Occipital lobe (tissue), 2 donors: Measurements from ENCODE around the gene LAD1. TPM values are rescaled to one million over a fixed set of nuclear protein-coding genes. Genes with fewer than 3 reads are reported as not detected.
A peak's percentile ranks its signal among the peaks of the same experiment; 100 is the strongest.

Experiments
- DNase-seq: peaks from one replicate; lab custom pipeline; 2025; lab: John Stamatoyannopoulos, UW
- total RNA-seq: library from RNA; depleted of rRNA; stranded (reverse); fragments of >200 nt; gene quantifications from one replicate; pipeline ENCODE4 v1.2.3, GENCODE V29; 2014

The LAD1 gene, protein sequence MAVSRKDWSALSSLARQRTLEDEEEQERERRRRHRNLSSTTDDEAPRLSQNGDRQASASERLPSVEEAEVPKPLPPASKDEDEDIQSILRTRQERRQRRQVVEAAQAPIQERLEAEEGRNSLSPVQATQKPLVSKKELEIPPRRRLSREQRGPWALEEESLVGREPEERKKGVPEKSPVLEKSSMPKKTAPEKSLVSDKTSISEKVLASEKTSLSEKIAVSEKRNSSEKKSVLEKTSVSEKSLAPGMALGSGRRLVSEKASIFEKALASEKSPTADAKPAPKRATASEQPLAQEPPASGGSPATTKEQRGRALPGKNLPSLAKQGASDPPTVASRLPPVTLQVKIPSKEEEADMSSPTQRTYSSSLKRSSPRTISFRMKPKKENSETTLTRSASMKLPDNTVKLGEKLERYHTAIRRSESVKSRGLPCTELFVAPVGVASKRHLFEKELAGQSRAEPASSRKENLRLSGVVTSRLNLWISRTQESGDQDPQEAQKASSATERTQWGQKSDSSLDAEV
- not detected for total RNA-seq

DNA sequence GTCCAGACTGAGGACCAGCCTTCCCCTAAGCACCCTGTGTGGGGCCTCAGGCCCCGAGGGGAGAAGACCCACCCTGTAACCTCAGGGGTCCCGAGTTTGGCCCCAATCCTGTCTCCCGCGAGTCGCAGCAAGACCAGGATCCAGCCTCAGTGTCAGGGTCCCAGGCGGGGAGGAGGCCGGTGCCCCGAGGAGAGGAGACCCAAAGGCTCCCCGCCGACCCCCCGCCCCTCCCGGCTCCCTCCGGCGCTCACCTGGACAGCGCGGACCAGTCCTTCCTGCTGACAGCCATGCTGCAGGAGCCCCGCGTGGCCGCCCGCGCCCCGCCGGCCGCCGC lies at the start of gene LAD1:
Gene LAD1, minus strand, starts transcription at position 307 of the 334 bp plus-strand sequence. Its CDS starts 18 bp downstream, at position 289.
- DNase-seq: no peak

DNA sequence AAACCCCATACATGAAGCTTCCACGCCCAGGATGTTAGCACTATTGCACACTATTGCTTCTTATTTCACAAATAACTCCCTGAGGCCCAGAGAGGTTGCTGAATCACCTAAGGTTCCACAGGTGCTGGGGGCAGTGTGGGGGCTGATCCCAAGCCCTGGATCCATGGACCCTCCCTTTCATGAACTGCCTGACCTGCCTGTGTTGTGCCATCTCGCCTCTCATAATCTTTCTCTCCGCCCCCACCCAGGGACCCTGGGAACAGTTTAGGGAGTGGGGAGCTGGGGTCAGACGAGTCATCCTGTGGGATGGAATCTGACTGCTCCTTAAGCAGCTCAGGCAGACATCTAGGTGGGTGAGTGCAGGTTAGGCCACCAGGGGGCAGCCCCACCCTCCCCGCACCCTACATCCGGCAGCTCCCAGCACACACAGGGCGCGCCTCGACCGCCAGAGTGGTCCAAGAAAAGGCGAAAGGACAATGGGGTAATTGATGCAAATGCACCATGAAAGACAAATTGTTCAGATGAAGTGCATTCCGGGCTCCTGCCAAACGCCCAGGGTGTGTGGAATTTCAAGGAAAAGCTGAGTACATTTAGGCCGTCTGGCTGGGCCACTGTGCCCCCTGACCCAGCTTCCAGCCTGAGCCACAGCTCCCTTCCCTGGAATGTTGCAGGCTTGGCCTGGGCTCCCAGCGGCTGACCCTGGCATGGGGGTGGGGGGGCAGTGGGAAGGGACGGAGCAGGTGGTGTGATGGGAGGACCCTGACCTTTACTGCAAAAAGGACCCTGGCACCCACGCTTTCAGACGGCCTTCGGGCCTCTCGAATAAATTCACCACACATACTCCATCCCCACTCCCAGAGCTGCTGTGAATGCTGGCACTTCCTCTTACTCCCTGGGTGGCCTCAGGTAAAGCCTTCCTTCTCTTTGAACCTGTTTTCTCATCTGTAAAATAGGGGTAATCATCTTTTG lies 49.1 kb upstream of the LAD1 start:
- peak; percentile 68 for DNase-seq

DNA sequence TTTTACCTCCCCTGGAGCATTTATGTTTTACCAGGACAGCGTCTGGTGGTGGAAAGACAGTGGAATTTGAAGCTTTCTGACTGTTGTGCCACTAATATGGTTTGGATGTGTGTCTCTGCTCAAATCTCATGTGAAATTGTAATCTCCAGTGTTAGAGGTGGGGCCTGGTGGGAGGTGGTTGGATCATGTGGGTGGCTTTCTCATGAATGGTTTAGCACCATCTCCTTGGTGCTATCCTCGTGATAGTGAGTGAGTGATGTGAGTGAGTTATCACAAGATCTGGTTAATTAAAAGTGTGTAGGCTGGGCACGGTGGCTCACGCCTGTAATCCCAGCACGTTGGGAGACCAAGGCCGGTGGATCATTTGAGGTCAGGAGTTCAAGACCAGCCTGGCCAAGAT lies 46.2 kb upstream of the LAD1 start:
- no peak for DNase-seq

DNA sequence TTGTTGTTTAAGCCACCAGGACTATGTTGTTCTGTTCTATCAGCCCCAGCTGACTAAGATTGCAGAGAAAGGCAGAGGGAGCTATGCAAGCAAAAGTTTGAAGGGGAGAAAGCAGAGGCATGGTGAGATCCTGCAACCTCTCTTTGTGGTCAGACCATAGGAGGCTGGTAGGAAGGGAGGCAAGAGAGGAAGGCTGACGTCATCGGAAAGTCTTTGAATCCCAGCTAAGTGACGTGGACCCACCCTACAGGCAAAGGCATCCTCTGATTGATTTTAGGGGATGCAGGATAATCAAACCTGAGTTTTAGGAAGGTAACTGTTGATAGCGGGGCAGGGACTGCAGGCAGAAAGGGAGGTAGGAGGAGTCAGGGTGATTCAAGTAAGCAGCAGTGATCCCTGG lies 45.7 kb upstream of the LAD1 start:
- DNase-seq: no peak

DNA sequence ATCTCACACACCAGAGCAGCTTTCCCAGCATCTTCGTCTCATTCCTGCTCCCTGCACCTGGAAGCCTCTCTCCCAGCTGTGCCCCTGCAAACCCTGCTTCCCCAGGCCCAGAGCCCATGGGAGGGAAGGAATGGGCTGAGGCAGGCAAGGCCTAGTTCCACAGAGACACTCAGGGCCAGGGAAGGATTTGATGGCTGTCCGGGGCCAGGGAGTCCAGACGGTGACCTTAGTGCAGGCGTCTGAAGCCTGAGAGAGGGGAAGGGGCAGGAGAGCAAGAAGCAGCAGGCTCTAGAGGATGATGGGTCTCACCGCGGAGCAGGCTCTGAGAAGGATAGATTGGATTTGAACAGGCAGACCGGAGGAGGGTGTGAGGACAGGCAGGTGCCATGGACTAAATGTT lies 44.6 kb upstream of the LAD1 start:
- no peak for DNase-seq

DNA sequence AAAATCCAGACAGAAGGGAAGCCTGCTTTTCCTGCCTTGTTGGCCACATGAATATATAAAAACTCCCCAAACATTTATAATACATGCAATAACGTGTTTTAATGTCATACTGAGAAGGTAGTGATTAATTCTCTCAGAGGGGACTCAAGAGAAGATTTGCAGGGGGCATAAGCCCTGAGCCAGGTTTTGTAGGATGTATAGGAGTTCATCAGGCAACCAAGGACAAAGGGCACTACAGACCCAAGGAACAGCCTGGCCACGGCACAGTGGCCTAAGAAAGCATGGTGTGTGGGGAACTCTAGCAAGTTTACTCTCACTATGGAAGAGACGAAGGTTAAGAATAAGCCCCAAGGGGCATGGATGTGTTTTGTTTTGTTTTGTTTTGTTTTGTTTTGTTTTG lies 37.8 kb upstream of the LAD1 start:
- no peak for DNase-seq

DNA sequence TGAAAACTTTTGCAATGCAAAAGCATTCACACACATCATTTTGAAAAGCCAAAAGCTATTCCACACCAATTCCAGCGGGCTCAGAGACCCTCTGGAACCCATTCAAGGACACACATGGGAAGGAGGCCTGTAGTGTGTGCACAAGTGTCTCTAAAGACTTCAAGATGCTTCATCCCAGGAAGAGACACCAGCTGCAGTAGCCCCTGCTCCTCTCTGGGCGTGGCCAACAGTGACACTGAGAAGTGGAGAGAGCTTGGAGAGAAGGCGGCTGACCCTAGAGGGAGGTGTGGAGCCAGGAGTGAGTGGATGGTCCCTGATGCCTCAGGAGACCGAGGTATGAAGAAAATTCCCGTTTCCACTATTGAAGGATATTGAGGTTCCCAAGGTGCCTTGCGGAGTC lies 37.3 kb upstream of the LAD1 start:
- DNase-seq: no peak

DNA sequence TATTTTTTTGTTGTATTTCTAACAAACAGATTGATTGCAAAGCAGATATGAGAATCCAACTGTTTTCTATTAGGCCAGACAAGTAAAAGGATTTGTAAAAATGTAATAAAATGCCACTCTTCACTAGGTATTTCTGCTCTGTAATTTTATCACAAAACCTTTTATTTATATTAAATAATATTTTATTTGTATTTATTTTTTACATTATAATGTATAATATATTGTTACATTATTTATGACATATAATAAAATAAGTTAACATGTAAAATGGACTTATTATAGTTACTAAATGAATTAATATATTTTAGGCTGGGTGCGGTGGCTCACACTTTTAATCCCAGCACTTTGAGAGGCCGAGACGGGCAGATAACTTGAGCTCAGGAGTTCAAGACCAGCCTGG lies 35.1 kb upstream of the LAD1 start:
- no peak for DNase-seq

DNA sequence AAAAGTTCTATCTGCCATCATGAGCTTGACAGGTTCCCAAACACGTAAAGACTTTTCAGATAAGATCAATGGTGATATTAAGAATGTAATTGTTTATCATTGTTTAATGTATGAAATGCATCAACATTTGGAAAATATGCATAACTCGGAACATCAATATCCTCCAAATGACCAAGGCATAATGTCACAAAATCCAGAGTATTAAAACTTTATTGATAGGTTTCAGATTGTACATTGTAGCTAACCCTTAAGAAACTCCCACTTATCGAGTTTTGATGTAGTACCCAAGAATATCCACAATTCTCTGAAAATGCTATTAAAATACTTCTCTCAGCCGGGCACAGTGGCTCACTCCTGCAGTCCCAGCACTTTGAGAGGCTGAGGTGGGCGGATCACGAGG lies 34.5 kb upstream of the LAD1 start:
- DNase-seq: no peak

DNA sequence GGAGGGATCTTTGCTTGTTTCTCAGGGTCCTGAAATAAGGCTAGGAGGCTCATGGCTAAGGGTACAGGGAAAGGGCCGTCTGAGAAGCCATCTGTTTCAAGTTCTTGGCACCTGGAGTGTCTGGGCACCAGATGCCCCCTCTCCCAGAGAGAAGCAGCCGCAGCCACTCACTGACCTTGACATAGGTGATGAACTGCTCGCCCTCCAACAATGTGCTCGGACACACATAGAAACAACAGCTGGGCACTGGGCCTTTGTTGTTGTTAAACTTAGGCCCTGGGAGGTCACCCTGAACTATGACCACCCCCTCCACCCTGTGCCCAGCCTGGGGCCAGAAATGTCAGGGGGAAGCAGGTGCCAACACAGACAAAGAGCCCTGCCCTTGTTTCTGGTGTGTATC lies 31.7 kb upstream of the LAD1 start:
- no peak for DNase-seq

DNA sequence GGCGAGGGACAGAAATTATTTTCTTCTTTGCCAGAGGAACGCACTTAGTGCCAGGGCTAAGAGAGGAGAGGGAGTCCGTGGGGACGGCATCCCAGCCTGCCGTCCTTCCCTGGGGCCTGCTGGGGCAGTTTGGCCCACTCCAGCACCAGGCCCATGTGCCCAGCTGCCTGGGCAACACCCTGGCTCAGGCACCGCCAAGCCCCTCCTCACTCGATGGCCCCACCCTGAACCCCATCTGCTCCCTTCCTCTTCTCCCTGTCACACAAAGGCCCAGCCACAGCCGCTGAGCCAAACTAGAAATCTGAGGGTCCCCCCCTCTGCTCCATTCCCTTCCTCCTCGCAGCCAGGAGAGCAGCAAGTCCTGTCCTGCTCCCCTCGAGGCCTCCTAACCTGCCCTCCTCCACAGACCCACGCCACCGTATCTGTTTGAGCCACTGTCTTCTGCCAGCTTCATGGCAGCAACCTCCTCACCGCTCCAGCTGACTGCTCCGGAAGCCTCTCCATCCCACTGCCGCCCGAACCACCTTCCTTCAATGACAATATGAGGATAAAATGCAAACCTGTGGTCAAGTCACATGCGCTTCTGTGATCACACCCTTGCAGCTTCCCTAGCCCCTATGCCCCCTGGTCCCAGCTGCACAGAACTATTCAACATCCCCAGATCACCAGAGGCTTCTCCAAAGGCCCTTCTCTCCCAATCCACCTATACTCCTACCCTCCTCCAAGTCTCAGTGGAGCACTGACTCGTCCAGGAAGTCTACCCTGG lies 30.8 kb upstream of the LAD1 start:
- no peak for DNase-seq

DNA sequence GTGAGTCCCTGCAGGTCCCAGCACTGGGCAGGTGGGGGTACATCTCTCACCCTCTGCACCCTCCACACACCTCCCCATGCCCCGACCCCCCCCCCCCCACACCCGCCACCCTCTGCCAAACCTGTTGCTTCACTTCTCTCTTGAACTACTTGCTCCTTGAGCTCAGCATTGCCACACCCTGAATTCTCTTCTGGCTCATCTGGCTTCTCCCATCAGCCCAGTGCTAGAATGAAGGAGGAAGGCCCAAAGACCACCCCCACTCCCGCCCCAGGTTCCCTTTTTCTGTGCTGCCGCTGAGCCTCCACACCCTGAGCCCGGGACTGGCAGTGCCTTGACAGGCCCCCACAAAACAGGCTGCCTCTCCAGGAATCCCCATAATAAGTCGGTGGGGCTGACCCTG lies 28.8 kb upstream of the LAD1 start:
- no peak for DNase-seq

DNA sequence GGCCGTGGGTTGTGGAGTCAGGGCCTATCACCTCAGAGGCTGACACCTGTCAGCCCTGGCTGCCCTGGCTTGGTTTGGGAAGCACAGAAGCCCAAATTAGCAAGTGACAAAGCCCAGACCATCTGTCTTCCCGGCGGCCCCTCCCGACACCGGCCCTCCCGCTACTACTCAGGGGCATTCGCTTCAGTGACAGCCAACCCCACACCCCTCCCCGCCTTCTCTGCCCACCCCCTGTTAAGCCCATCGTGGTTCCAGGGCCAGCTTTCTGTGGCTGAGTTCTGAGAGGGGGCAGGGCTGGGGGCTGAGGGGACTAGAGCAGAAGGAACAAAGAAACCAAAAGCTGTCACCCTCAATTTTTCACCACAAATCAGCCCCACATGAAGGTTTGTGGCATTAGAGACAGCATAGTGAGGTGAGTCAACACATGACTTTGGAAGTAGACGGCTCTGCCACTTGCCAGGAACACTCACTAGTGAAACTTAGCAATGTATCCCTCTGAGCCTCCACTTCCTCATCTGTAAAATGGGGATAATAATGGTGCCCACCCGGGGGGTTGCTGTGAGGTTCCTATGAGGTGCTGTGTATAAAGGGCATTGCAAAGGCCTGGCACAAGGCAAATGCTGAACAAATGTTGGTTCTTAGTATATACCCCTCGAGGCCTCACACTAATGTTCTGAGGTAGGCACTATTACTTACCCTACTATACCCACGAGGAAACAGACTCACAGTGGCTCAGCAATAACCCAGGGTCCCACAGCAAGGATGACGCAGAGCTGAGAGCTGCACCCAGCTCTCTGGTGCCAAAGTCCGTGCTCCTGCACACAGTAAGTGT lies 27.6 kb upstream of the LAD1 start:
- no peak for DNase-seq

DNA sequence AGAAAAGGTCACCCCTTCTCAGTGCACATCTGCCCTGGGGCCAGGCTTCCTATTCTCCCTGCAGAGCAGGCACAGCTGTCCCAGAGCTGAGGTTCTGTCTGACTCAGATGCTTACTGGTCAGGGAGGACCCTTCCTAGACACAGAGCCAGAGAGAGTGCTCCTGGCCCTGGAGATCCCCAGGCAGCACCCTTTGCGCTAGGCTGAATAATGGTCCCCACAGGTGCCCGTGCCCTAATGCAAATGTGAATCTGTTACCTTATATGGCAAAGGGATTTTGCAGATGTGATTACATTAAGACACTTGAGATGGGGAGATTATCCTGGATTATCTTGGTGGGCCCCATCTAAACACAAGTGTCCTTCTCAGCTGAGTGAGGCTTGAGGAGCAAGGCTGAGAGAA lies 25.0 kb upstream of the LAD1 start:
- DNase-seq: no peak

DNA sequence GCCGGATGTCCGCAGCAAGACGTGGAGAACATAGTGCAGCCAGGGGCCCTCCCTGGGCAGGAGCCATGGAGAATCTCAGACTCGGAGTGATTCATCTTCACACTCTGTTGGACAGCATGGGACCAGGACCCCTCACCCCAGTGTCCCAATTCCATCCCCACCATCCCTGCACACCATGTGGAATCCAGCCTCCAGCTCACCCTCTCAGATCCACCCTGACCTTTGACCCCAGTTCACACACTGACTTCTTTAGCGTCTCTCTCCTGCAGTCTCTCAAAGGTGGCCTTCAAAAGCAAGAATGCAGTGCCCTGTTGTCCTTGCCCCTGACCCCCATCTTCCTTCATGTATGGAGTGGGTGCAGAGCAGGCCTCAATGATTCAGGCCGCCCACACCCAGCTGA lies 24.5 kb upstream of the LAD1 start:
- no peak for DNase-seq

DNA sequence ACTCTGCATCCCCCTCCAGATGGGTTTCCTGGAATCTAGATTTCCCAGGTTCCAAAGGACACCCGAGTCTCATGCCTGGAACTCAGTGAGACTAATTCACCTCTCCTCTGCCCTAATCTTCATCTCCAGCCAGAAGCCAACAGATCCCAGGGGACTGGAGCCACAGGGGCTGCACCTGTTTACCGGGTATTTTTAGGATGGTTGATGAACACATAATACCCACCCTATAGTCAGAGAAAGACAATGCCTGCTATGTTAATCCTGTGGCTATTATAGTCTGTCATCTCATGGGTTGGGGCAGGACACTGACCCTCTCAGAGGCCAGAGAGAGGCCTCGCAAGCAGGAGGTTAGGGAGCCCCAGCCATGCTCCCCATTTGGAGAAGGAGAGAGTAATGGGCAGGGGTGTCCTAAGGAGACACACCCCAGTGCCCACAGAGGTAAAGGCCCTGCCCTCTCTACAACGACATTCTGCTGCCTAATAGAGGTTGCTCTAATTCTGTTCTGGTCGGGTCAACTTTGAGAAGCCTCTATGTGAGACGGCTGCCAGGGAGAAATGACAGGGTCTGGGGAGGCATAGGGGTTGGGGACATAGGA lies 23.4 kb upstream of the LAD1 start:
- DNase-seq: no peak

DNA sequence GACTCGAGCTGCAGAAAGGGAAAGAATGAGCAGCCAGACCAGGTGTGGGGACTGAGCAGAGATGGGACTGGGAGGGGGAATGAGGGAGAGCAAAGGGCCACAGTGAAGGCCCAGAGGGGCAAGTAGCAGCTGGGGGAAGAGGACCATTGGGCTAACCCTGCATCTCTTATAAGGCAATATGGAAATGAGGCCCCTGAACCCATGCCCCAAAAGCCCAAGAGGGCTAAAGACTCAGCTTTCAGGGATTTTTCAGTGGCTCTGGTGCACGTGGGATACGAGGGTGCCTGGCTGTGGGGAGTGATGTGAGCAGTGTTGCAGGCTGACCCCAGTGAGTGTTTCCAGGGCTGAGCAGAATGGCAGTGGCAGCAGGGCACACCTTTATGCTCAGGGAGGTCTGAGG lies 22.9 kb upstream of the LAD1 start:
- DNase-seq: no peak

DNA sequence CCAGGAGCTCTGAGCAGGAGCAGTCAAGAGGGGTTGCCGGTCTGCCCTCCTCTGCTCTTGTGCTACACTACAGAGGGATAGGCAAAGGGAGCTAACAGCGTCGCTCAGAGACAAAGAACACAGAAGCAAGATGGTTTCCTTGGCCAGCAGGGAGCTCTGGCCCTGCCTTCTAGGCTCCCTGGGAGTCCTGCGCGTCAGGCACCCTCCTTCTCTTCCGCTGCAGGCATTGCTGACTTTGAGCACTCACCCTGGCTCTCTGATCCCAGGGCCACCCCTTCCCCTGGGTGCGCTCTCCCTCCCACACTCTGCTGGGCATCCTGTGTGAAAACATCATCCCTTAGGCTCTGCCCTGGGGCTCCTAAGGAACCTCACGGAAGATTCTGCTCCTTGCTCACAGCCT lies 21.9 kb upstream of the LAD1 start:
- DNase-seq: no peak

DNA sequence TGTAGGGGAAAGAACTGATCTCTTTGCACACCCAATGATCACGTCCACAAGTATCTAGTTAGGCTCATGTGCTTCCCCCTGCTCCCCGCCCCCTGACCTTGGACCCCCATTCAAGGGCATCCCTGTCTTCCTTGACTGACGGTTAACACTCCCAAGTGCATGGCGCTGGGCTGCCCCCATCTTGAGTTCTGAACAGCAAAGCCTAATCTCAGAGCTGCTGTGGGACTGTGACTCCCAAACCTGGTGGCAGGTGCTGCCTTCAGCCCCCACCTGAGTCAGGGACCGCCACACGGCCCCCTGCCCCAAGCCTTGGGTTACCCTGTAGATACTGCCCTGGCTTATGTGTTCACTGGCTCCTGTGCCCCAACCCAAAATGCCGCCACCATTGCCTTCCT lies 21.5 kb upstream of the LAD1 start:
- no peak for DNase-seq
